DMS 273 (cell line): Measurements from ENCODE around the gene UBE2C.
"Not testable (repeated sequence)": the region's sequence is repeated elsewhere in the genome, so short reads cannot be mapped to it uniquely, and the experiment has no call there.

Experiments
- DNase-seq: peaks from one replicate; lab custom pipeline; 2025; ENCODE audit not compliant: unreplicated experiment; lab: John Stamatoyannopoulos, UW

UBE2C gene

GRCh38 chr20:45812157-45813005 is at the start of gene UBE2C:
TSS of gene UBE2C (plus strand) at chr20:45812644. CDS start at chr20:45812696, 52 bp downstream.
- DNase-seq = peak; percentile 100

DNA sequence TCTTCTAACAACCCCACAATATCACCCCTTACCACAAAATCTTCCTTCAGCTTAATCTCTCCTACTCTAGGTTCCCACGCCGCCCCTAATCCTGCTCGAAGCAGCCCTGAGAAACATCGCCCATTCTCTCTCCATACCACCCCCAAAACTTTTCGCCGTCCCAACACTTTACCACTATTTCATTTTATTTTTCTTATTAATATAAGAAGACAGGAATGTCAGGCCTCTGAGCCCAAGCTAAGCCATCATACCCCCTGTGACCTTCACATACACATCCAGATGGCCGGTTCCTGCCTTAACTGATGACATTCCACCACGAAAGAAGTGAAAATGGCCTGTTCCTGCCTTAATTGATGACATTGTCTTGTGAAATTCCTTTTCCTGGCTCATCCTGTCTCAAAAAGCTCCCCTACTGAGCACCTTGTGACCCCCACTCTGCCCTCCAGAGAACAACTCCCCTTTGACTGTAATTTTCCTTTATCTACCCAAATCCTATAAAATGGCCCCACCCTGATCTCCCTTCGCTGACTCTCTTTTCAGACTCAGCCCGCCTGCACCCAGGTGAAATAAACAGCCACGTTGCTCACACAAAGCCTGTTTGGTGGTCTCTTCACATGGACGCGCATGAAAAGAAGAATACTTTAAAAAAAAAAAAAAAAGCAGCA is 47.7 kb upstream of the UBE2C start:
- DNase-seq = not testable (repeated sequence)

GRCh38 chr20:45765307-45765875 is 47.1 kb upstream of the UBE2C start:
- no peak for DNase-seq

- DNase-seq = no peak
Measured at GRCh38 chr20:45765980-45766379, 46.5 kb upstream of the UBE2C start.

GRCh38 chr20:45768479-45768878 is 44.0 kb upstream of the UBE2C start:
- no peak for DNase-seq

DNA sequence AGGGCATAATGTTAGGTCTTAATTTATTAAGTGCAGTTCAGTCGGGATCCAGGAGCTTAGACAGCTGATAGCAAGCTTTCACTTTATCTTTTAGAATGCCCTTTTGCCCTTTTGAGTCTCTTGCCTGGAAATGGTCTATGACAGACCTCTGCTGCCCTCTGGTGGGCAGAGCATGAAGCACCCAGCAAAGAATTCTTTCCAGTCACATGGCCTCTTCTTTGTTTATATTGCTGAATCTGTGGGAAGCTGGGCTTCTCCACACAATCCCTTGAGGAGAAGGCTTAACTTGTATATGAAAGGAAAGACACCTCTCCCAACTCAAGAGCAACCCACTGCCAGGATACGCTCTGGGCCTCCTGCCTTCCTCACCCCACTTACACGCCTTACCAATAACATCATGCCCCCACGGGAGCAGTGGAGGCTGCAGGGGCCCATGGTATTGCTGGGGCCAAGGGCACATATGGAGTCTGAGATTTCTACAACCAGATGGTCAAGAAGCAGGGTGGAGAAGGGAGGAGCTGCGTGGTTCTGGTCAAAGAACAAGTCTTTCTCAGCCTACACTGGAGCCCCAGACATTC is 41.2 kb upstream of the UBE2C start:
- DNase-seq = peak; percentile 91

DNA sequence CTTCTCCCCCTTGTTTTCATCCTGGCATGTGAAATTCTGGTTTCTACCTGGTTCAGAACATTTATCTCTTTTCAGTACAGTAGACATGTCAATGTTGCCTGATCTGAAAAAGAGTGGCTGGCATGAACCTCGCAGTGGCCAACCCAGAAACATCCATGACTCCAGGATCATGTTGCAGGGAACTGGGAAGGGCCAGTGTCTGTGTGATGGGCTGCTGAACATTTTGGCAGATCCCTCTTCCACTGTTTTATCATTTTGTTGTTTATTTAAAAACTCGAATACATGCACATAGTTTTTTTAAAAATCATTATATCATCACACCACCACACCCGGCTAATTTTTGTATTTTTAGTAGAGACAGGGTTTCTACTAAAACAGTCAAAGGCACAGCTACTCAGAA is 39.8 kb upstream of the UBE2C start:
- no peak for DNase-seq

DNA sequence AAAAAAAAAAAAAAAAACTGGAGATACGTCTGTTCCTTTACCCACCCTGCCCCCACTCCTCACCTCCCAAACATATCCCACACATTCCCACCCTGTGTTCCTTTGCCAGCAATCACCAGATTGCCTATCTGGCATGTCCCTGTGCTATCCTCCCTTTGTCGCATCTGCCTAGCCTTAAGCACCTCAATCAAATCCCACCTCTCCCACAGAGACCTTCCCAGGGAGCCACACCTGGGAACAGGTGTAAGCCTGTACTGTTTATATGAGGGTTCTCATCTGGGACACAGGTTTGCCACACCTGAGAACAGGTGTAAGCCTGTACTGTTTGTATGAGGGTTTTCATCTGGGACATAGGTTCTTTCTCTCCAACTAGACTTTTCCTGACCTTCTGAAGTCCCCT is 37.5 kb upstream of the UBE2C start:
- no peak for DNase-seq

DNA sequence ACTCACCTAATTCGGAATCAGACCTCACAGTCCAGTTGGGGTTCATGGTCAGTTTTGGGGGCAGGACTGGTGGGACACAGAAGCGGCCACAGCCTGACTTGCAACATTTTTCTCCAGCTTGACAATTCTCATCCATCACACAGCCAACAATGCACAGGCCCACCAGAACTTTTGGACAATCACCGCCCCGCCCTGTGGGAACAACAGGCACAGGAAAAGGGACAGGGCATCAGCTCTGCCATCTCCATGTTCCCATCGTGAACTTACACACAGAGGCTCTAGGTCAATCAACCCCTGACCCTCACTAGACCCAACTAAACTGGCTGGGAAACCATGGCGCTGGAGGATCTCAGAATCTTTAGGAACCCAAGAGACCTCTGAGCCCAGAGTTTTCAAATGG is 37.0 kb upstream of the UBE2C start:
- no peak for DNase-seq

DNA sequence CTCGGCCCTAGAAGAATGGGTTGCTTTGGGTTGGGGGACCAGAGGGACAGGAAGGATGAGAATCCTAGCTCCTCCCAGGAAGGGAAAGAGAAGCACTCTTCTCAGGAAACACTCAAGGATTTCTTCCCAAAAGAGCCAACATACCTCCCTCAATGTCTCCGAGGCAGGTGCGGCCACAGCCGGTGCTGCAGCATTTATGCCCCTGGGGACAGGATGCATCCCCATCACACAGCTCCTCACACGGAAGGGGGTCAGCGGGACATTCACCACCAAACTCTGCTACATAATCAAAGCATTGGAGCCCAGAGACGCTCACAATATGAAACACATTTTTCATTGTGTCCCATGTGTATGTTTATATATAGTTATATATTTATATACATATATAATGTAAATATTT is 35.5 kb upstream of the UBE2C start:
- DNase-seq = no peak

- no peak for DNase-seq
Measured at GRCh38 chr20:45779011-45779915, 33.2 kb upstream of the UBE2C start.

DNA sequence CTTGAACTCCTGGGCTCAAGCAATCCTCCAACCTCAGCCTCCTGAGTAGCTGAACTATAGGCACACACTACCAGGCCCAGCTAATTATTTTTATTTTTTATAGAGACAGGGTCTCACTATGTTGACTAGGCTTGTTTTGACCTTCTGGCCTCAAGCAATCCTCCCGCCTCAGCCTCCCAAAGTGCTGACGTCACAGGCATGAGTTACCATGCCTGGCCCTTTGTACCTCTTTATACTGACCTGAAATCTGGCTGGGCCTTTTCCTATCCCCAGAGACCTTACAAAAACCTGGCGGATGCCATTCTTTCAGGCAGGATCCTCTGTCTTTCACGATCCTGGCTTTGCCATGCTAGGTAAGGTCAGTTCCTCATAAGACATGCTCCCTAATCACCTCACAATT is 32.3 kb upstream of the UBE2C start:
- DNase-seq = no peak

DNA sequence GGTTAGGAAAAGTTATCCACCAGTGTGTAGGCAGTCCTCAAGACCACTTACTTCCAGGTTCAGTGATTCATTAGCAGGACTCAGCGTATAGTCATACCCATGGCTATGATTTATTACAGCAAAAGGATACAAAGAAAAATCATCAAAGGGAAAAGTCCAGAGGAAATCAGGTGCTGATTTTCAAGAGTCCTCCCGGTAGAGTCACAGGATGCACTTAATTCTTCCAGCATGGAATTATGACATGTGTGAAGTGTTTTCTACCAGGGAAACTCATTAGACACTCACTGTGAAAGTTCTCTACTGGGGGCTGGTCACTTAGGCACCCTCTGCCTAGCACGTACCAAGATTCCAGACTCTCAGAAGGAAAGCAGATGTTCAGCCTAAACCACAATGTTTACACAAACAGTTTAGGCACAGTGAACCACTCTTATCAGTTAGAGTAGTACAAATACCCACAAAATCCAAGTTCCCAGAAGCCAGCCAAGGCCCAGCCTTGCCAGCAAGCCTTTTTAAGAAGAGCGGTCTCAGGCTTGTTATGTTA is 31.0 kb upstream of the UBE2C start:
- peak; percentile 35 for DNase-seq

DNA sequence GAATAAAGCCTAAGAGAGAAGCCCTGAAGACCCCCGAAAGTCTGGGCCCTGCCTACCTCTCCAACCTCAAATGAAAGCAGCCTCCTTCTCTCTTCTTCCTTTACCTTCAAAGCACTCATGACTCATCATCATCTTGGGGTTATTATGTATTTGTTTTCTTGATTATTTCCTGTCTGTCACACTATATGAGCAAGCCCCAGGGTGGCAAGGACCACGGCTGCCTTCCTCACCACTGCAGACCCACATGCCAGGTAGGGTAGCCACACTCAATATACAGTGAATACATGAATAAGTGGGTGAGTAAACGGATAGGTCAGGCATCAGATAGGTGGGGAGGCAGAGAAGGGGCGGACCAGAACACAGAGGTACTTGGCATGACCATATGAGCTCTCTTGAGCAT is 29.6 kb upstream of the UBE2C start:
- DNase-seq = no peak

DNA sequence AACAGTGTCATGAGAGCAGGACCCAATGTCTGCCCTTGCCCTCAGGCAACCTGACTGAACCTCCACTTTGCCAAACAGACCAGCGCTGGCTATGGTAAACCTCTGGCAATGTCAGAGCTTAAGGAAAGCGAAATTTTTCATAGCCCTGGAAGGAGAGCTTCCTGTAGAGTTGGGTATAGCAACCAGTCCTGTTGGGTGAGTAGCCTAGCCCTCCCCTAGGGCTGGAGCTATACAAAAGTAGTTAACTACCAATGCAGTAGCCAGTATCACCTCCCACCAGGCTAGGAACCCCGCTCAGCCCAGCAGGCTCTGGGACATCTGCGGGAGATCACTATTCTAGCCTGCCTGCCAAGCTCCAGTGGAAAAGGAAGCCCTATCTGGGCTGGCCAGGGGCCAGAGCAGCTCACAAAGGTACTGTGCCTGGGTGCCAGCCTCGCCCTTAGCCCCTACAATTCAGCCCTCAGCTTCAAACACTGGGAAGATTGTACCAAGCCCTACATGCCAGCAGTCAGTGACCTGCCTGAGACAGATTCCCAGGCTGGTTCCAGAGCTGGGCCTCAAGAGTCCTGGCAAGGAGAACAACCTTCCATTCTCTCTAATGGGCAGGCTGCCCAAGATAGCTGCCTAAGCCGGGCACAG is 28.7 kb upstream of the UBE2C start:
- DNase-seq = peak; percentile 24

- DNase-seq = no peak
Measured at GRCh38 chr20:45788351-45788750, 24.1 kb upstream of the UBE2C start.

- no peak for DNase-seq
Measured at GRCh38 chr20:45792317-45793118, 19.9 kb upstream of the UBE2C start.

- DNase-seq = no peak
Measured at GRCh38 chr20:45796337-45797065, 15.9 kb upstream of the UBE2C start.
